GM12874 (cell line): ENCODE data around the gene CACNG6.

Experiments used
- TF ChIP-seq, protein P1 (sequence below): IDR thresholded peaks from 2 replicates; pipeline ENCODE4 v1.5.1; 2011; ENCODE audit warnings: low read depth, mild to moderate bottlenecking, control low read depth, low read length, moderate library complexity; ENCODE audit not compliant: insufficient read depth

The CACNG6 gene, protein sequence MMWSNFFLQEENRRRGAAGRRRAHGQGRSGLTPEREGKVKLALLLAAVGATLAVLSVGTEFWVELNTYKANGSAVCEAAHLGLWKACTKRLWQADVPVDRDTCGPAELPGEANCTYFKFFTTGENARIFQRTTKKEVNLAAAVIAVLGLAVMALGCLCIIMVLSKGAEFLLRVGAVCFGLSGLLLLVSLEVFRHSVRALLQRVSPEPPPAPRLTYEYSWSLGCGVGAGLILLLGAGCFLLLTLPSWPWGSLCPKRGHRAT

DNA sequence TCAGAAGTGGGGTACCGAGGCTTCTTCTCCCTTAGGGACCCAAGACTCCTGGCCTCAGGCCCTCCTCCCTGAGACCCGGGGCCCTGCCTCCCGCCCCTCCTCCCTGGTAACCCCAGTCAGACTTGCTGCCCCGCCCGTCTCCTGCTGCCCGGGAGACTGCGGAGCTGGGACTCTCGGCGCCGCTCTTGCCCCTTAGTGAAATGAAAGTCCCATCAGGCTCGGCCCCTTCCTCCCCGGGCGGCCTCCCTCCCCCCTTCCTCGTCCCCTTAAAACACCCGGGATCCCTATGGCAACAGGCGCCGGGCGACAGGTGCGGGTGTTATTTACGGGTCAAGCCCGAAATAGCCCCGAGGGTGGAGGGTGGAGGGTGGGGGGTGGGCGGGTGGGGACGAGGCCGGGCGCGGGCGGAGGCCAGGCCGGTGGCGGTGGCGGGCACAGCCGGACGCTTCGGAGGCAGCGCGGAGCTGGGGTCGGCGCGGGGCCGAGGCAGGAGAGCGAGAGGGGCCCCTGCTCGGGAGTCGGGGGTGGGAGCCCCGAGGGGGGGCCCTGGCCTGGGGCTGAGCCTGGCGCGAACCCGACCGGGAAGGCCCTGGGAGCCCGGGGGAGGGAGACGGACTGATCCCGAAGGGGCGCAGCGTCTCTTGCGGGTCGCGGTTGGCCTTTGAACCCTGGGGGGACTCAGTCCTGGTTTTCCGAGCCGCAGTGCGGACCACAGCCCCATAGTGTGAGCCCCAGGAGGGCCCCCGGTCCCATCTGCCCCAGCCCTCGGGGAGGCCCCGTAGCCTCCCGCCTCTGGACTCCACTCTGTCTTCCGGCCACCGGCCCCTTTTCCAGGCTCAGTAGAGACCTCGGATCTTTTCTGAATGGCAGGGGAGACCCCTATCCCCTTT is at the start of gene CACNG6:
Gene CACNG6, plus strand, starts transcription at position 414 of the 890 bp plus-strand sequence. CDS start 1,241 bp downstream, outside the sequence.
- TF ChIP-seq, protein P1, sequence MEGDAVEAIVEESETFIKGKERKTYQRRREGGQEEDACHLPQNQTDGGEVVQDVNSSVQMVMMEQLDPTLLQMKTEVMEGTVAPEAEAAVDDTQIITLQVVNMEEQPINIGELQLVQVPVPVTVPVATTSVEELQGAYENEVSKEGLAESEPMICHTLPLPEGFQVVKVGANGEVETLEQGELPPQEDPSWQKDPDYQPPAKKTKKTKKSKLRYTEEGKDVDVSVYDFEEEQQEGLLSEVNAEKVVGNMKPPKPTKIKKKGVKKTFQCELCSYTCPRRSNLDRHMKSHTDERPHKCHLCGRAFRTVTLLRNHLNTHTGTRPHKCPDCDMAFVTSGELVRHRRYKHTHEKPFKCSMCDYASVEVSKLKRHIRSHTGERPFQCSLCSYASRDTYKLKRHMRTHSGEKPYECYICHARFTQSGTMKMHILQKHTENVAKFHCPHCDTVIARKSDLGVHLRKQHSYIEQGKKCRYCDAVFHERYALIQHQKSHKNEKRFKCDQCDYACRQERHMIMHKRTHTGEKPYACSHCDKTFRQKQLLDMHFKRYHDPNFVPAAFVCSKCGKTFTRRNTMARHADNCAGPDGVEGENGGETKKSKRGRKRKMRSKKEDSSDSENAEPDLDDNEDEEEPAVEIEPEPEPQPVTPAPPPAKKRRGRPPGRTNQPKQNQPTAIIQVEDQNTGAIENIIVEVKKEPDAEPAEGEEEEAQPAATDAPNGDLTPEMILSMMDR = no peak

DNA sequence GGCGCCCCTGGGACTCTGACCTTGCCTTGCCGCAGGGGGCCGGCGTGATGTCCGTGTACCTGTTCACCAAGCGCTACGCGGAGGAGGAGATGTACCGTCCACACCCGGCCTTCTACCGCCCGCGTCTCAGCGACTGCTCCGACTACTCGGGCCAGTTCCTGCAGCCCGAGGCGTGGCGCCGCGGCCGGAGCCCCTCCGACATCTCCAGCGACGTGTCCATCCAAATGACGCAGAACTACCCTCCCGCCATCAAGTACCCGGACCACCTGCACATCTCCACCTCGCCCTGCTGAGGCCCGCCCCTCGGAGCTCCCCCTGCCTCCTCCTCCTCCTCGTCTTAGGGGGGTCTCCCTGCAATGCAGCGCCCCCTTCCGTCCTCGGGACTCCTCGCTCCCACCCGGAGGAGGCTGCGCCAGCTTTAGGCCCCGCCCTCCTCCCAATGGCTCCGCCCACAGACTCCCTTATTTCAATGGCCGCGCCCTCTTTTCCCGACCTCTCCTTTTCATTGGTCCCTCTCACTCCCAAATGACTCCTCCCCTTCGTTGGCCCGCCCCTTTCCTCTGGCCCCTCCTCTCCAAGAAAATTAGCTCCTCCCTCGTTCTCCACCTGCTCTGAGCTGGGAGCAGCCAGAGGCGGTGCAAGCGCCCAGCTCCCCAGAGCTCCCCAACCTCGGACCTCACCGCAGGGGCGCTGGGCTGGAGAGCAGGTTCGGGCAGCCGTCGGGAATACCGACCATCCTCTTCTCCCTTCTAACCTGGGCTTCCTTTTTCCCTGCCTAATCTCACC is 49.2 kb upstream of the CACNG6 start:
- TF ChIP-seq, protein P1 = no peak

DNA sequence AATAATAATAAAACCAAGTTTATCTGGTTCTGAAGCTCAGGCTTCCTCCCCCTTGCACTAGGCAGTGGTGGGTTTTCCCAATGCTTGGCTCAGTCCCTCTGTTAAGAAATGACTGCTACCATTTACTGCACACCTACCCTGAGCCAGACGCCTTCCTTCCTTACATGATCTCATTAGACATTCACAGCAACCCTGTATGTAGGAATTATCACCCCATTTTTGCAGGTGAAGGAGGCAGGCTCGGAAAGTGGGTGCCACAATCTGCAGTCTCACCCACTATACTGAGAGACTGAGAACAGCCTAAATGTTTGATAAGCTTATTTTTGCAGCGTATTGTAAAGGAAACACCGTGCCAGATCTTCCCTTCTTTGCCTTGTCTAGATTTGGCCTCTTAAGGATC is 47.0 kb upstream of the CACNG6 start:
- TF ChIP-seq, protein P1 = no peak

DNA sequence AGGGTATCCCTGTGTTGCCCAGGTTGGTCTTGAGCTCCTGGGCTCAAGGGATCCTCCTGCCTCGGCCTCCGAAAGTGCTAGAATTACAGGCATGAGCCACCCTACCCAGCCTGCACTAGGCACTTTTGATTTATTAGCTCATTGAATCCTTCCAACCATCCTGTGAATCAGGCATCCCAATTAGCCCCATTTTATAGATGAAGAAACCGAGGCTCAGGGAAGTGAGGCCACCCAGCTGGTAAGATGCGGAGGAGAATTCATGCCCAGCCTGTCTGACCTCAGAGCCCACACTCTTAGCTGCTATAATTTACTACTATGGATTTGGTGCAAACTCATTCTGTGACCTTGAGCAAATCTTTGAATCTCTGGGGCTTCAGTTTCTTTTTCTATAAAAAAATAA is 46.5 kb upstream of the CACNG6 start:
- TF ChIP-seq, protein P1 = no peak

DNA sequence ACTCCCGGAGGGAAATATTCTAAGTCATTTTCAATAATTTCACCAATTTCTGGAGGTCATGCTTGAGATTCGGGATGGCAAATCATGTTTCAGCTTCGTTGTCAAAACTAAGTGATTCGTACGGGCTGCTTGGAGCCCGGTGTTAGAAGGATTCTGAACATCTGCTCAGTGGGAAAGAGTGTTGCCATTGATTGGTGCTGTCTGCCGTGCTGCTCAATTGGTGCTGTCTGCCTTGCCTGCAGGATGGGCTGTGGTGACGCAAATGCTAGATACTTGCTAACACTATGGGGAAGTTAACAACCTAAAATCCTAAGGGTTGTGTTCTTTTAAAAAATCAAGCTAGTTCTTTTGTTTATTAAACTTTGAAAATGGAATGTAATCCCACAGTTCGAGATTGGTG is 46.0 kb upstream of the CACNG6 start:
- TF ChIP-seq, protein P1 = no peak

DNA sequence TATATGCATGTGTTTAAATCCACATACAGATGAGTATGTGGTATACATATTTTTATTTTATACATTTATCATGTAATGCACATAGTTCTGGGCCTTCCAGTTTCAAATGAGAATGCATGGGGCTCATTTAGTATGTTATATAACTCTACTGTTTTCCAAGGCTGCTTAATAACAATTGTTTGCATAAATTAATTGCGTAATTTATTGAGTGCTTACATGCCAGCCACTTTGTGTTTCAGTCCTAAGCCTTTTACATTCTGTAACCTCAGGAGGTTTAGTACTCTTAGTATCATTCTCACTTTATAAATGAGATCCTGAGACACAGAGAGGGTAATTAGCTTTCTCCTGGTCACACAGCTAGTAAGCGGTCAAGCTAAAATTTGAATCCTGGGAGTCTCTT is 45.4 kb upstream of the CACNG6 start:
- TF ChIP-seq, protein P1 = no peak

DNA sequence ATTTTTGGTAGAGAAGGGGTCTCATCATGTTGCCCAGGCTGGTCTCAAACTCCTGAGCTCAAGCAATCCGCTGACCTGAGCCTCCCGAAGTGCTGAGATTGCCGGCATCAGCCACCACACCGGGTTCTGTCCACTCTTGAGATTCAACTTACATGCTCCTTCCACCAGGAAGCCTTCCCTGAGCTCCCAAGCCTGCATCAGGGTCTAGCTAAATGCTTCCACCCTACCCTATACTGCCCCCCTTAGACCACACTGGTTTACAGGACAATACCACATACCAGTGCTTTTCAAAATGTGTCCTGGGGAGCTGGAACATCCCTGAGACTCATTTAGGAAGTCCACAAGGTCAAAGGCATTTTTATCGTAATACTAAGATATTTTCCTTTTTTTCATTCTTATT is 43.8 kb upstream of the CACNG6 start:
- TF ChIP-seq, protein P1 = no peak
